Motor neuron (in vitro differentiated cells): ENCODE data around the gene PCNT. TPM values are rescaled to one million over a fixed set of nuclear protein-coding genes. Genes with fewer than 3 reads are reported as not detected.
A peak's percentile ranks its signal among the peaks of the same experiment; 100 is the strongest.
"Not testable (repeated sequence)": the region's sequence is repeated elsewhere in the genome, so short reads cannot be mapped to it uniquely, and the experiment has no call there.

Experiments
- ATAC-seq, 8 experiments: fragments of 200-7000 bp; cut with Tn5 transposase; replicated peaks in 6 of 8; 2 replicates each; pipeline ENCODE4 v1.8.0; 2021; ENCODE audit warnings: mild to moderate bottlenecking in 8 of 8, moderate library complexity in 8 of 8
- H3K27ac ChIP-seq, 2 donors: fragments of 250-450 bp; sonication (Bioruptor Pico); 2 replicates each; pipeline ENCODE4 v1.9.0; 2021; ENCODE audit warnings: antibody characterized with exemption in 2 of 2, mild to moderate bottlenecking in 2 of 2, moderate library complexity in 1 of 2
- H3K4me1 ChIP-seq, 2 donors: fragments of 250-450 bp; sonication (Bioruptor Pico); replicated peaks in 1 of 2; 2 replicates each; pipeline ENCODE4 v1.6.1; 2021; ENCODE audit warnings: antibody characterized with exemption in 2 of 2, mild to moderate bottlenecking in 2 of 2, moderate library complexity in 1 of 2
- H3K4me3 ChIP-seq, 5 donors: fragments of 250-450 bp; sonication (Bioruptor Pico); 2 replicates each; pipeline ENCODE4 v1.9.0; 2021; ENCODE audit warnings: antibody characterized with exemption in 5 of 5, mild to moderate bottlenecking in 5 of 5, moderate library complexity in 4 of 5
- WGBS, 10 experiments: fragments of 450-650 bp; shearing (Covaris generic); methylation state at CpG; one replicate each; pipeline ENCODE4 v1.0.0; 2022; 5-methylcytosine and 5-hydroxymethylcytosine counted together
- in situ Hi-C, 9 experiments: fragments of 400-800 bp; cut with MboI; loops; one replicate each; pipeline ENCODE4 v1.15.0; 2021; ENCODE audit warnings: low sequenced_read_pairs in 9 of 9, low pct_unique_long_range_greater_than_20kb in 2 of 9; ENCODE audit not compliant: unreplicated experiment in 9 of 9
- total RNA-seq, 8 experiments: library from RNA; unstranded; fragments of 300-600 nt; gene quantifications; 2 replicates each; pipeline versions ENCODE4 v1.2.3 to v1.2.4, GENCODE V29; 2022

Gene PCNT
- total RNA-seq, 8 experiments from 2014 or later = 8.9 to 49.0 (median 14.3) TPM

DNA sequence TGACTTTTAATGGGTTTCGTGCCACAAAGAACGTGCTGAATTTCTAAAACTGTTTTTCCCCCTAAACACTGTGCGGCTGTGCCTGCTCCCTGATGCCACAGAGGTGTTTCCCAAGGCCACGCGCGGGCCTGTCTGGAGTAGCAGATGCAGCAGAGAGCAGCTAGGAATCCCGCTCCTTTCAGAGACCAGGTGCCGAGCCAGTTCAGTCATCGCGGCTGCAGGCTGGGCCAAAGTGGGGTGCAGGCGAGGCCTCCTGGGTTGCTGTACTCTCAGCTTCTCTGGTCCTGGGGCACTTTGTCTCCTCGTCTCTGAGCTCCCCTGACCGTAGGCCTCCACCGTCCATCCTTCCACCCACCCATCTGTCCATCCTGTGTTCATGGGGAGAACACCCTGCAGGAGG lies 117.4 kb downstream of the PCNT start:
- no peak for ATAC-seq
- in situ Hi-C loops = no loop called here
- no peak overlapping the region for H3K27ac ChIP-seq
- peaks cover 9 to 10% of the 10 kb centered on the region in 2 donors for H3K4me1 ChIP-seq
- H3K4me3 ChIP-seq = no peak overlapping the region
- WGBS, 10 experiments = 90 to 100% (median 95%) methylated on average over 3 to 12 of the region's 14 CpGs; no CpG with 5 or more reads in 3 of the 10 experiments

DNA sequence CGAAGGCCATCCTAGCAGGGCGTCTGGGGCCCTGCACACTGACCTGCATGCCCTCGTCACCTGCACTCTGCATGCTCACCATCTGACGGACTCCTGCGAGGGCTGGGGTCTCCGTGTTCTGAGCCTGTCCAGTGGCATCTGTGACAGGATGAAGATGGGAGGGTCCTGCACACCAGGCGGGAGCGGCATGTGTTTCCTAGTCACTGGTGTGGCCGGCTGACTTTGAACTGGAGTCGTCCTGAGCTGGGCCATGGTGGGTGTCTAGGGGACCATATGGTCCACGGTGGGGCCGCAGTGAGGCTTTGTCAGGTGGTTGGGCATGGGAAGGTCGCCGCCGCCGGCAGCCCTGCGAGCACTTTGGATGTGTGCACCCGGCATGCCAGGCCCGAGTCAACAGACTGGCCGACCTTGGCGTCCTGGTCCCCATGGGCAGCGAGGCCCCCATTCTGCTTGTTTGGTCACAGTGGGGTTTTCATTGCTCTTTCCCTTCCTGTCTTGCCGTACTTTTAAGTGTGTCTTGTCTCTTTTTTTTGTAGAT lies 118.1 kb downstream of the PCNT start:
- H3K27ac ChIP-seq = no peak overlapping the region
- H3K4me3 ChIP-seq = no peak overlapping the region
- in situ Hi-C loops = no loop called here
- H3K4me1 ChIP-seq = peaks cover 3 to 5% of the 10 kb centered on the region in 2 donors
- WGBS, 10 experiments = 80 to 100% (median 93%) methylated on average over 1 to 9 of the region's 23 CpGs; no CpG with 5 or more reads in 5 of the 10 experiments
- no peak for ATAC-seq

DNA sequence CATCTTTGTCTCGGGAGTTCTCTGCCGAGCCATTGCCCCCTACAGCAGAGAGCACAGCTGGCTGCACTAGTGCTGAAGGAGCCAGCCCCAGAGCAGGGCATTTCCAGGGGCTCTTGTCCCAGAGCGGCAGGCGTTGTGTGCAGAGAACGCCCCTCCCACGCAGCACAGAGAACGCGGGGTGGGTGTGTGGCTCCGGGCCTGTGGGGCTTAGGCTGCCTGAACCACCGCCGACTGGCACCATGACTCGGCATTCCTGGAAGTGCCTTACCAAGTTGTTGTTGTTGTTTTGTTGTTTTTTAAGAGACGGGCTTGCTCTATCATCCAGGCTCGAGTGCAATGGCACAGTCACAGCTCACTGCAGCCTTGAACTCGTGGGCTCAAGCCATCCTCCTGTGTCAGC lies 119.0 kb downstream of the PCNT start:
- in situ Hi-C loops = no loop called here
- Histone ChIP-seq H3K27ac (no peak overlapping the region), H3K4me3 (no peak overlapping the region), H3K4me1 (no peaks in the 10 kb centered on the region)
- WGBS, 10 experiments = 80 to 100% (median 95%) methylated on average over 2 to 4 of the region's 15 CpGs; no CpG with 5 or more reads in 6 of the 10 experiments
- no peak for ATAC-seq

DNA sequence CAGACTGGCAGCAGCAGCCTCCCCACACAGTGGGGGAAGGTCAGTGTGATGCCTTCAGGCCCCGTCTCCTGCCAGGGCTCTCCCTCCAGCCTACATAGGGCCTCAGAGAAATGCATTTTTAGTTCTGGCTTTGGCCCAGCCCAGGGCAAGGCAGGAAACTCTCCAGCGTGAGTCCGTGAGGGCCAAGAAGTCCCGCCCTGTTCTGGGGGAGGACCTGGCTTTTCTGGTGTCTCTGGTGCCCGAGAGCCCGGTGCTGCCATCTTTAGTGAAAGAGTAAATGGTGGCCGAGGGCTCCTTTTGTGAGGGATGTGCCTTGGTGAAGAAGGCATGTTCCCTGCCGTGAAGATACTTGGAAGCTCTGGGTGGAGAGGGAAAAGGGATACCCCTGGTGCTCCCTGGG lies 120.0 kb downstream of the PCNT start:
- H3K4me1 ChIP-seq = no peaks in the 10 kb centered on the region
- in situ Hi-C loops = no loop called here
- 40 to 100% (median 91%) methylated on average over 1 to 4 of the region's 8 CpGs; no CpG with 5 or more reads in 5 of the 10 experiments for WGBS, 10 experiments
- H3K27ac ChIP-seq = no peak overlapping the region
- peak in 3 of 8 experiments; percentile 97 to 99 (median 98) for ATAC-seq
- H3K4me3 ChIP-seq = no peak overlapping the region

DNA sequence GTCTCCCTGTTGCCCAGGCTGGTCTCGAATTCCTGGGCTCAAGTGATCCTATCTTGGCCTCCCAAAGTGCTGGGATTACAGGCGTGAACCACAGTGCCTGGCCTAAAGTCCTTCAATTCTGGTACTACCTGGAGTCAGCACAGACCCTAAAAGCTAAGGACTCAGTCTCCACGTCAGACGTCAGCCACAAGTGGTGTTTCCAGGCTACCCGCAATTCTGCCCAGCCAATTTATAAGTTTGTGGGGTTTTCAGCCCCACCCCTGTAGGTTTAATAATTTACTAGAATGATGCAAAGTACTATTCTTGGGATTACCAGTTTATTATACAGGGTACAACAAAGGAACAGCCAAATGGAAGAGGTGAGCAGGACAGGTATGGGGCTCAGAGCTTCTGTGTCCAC lies 124.2 kb downstream of the PCNT start:
- WGBS, 10 experiments = 80 to 100% (median 98%) methylated on average over 2 to 4 of the region's 5 CpGs; no CpG with 5 or more reads in 4 of the 10 experiments
- in situ Hi-C loops = no loop called here
- H3K4me1 ChIP-seq = no peaks in the 10 kb centered on the region
- no peak overlapping the region for H3K4me3 ChIP-seq
- H3K27ac ChIP-seq = no peak overlapping the region
- no peak for ATAC-seq

DNA sequence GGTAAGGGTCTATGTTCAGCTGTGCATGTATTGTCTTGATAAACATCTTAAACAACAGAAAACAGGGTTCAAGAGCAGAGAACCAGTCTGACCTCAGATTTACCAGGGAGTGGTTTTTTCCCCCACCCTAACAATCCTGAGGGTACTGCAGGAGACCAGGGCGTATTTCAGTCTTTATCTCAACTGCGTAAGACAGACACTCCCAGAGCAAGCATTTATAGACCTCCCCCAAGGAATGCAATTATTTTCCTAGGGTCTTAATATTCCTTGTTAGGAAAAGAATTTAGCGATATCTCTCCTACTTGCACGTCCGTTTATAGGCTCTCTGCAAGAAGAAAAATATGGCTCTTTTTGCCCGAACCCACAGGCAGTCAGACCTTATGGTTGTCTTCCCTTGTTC lies 124.9 kb downstream of the PCNT start:
- 60 to 100% (median 100%) methylated on average over 1 to 4 of the region's 6 CpGs; no CpG with 5 or more reads in 2 of the 10 experiments for WGBS, 10 experiments
- H3K27ac ChIP-seq, ATAC-seq: not testable (repeated sequence)

DNA sequence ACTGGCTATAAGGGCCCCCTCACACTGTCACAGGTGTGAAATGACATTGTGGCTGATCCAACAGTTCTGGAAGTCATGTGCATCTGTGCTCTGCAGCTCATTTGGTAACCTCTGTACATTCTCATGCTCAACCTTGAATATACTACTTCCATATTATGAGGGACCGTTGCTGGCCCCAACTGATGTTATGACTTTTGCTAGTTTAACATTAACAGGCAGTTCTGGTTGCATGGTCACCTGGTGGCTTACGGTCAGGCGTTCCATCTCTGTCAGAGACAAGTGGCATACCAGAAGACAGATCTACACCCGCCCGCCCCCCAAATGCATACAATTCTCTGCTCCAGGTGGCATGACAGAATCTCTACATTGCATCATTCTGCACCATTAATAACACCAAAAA lies 128.8 kb downstream of the PCNT start:
- no peak overlapping the region for H3K4me3 ChIP-seq
- H3K27ac ChIP-seq = no peak overlapping the region
- H3K4me1 ChIP-seq = peaks cover 3 to 4% of the 10 kb centered on the region in 2 donors
- ATAC-seq = no peak
- in situ Hi-C loops = no loop called here
- 67 to 100% (median 91%) methylated on average over 1 to 5 of the region's 5 CpGs; no CpG with 5 or more reads in 2 of the 10 experiments for WGBS, 10 experiments

More for the DNA sequence above, 124.9 kb downstream of the PCNT start:
- H3K4me3 ChIP-seq, H3K4me1 ChIP-seq, in situ Hi-C loops: not testable (repeated sequence)

DNA sequence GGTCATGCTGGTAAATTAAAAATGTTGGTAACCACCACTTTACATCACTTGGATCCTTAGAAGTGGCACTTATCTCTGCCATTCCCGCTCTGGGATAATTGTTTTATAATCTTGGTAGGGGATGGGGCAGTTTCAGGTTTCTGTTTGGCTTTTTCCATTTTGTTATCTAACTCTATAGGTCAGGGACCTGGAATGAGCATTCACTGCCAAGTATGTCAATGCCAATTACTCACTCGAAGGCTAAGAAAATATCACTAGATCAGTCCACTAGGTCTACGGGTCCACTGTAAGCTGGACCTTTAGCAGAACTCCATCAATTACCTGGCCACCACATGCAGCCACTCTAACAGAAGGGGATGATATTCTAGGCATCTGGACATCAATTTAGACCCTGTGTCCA lies 130.2 kb downstream of the PCNT start:
- Histone ChIP-seq H3K4me3 (no peak overlapping the region), H3K4me1 (peaks cover 3 to 5% of the 10 kb centered on the region in 2 donors), H3K27ac (no peak overlapping the region)
- WGBS, 10 experiments = 44 to 100% (median 50%) methylated on average over 1 to 3 of the region's 3 CpGs; no CpG with 5 or more reads in 1 of the 10 experiments
- in situ Hi-C loops = no loop called here
- ATAC-seq = no peak

DNA sequence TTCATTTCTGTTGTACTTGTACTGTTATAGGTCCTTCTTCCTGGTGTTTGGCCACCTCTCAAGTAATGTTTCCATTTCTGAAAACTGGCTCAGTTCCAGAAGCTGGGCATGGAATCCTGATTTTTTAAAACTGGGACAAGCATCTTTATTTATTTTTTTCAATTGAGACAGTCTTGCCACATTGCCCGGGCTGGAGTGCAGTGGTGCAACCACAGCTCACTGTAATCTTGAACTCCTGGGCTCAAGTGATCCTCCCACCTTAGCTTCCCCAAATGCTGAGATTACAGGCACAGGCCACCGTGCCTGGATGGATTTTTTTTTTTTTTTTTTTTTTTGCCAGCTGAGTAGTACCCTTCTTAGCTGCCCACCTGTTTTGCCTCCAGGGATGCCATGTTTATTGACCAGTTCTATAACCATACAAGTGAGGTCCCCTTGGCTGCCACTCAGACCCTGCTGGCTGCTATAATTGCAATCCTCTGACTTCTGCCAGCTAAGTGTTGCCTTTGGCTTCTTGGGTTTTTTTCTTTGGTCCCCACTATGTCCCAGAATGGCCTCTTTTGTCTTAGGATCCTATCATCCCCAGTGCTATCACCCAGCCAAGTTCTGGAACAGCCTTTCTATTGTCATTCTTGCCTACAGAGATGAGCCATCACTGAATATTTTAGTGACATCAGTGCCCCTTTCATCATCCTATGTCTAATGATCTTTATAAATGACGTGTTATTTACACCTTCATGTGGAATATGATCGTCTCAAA lies 130.9 kb downstream of the PCNT start:
- no peak overlapping the region for H3K4me3 ChIP-seq
- 47 to 100% (median 89%) methylated on average over 1 to 4 of the region's 4 CpGs; no CpG with 5 or more reads in 1 of the 10 experiments for WGBS, 10 experiments
- in situ Hi-C loops = no loop called here
- no peak for ATAC-seq
- peaks cover 3 to 6% of the 10 kb centered on the region in 2 donors for H3K4me1 ChIP-seq
- H3K27ac ChIP-seq = no peak overlapping the region

DNA sequence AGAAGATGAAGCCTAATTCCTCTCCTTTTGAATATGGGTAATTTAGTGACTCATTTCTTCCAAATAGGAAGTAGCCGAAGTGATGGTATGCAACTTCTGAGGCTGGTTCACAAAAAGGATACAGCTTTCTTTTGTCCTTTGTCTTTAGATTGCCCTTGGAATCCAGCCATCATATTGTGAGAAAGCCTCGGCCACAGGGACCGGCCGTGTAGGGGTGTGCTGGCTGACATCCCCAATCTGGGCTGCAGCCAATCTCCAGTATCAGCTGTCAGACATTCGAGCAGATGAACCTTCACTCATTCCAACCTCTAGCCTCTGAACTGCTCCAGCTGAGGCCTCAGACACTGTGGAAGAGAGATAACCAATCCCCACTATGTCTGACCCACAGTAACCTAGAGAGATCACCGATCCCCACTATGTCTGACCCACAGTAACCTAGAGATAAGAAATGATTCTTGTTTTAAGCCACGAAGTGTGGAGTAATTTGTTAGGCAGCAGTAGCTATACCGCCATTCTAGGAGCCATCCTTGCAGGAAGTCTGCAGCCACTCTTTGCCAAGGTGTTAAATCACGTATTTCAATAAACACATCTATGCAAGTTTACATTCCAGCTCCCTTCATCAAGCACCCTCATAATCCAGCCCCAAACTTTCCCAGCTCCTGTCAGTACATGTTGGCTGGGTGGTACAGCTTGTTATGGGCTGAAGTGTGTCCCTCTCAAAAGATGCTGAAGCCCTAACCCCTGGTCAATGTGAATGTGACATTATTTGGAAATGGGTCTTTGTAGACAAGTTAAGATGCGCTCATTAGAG lies 131.8 kb downstream of the PCNT start:
- ATAC-seq = peak in 1 of 8 experiments; percentile 1
- 0 to 79% (median 72%) methylated on average over 1 to 9 of the region's 10 CpGs; no CpG with 5 or more reads in 3 of the 10 experiments for WGBS, 10 experiments
- Histone ChIP-seq H3K4me1 (peaks cover 6 to 12% of the 10 kb centered on the region in 2 donors), H3K4me3 (no peak overlapping the region), H3K27ac (no peak overlapping the region)
- in situ Hi-C loops = no loop called here

DNA sequence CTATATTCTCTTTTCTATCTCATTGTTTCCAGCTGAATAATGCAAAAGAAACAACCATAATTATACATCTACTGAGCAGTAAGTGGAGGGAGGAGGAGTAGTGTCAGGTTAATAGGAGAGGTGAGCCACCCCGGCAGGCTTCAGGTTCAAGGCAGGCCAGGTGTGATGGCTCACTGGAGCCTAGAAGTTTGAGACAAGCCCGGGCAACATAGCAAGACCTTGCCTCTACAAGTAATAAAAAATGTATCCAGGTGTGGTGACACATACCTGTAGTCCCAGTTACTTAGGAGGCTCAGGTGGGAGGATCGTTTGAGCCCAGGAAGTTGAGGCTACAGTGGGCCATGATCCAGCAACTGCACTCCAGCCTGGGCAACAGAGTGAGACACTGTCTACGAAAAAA lies 132.8 kb downstream of the PCNT start:
- in situ Hi-C loops = no loop called here
- Histone ChIP-seq H3K4me1 (peaks cover 6 to 12% of the 10 kb centered on the region in 2 donors), H3K27ac (no peak overlapping the region), H3K4me3 (no peak overlapping the region)
- 81 to 100% (median 88%) methylated on average over 1 to 3 of the region's 4 CpGs; no CpG with 5 or more reads in 4 of the 10 experiments for WGBS, 10 experiments
- no peak for ATAC-seq

DNA sequence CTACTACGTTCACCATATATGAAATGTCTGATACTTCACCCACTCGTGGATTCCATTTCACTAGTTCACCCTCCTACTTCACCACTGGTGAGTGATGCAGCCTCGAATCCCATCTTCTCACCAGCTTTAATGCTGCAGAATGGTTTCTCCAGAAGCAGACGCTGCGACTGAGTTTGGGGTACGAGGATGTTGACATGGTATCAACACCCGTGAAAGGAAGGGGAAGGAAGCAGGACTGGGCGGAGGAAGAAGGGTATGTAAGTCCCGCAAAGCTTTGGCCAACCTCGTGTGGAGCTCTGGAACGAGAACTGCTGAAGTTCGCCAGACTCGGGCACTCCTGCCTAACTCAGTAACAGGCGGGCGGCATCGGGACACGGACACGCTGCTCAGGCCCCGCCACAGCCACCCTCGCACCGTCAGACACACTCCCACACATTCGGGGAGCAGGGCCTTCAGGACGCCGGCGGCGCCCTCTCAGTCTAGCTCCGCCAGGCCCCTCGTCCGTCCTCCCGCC lies 133.9 kb downstream of the PCNT start:
- WGBS, 10 experiments = 0 to 4% (median 2%) methylated on average over 3 to 16 of the region's 30 CpGs; no CpG with 5 or more reads in 1 of the 10 experiments
- H3K4me1 ChIP-seq = peaks cover 6 to 12% of the 10 kb centered on the region in 2 donors
- H3K4me3 ChIP-seq = peak overlapping the region; percentile 64 to 96 (median 76)
- ATAC-seq = peak; percentile 6 to 44 (median 23)
- in situ Hi-C loops = no loop called here
- H3K27ac ChIP-seq = peak overlapping the region; percentile 6 to 76
